Prostate gland (tissue), 2 donors: ENCODE data around the gene BABAM2. TPM values are rescaled to one million over a fixed set of nuclear protein-coding genes. Genes with fewer than 3 reads are reported as not detected.

ENCODE experiments used
- DNase-seq: peaks from one replicate; pipeline ENCODE4 v3.0.0-alpha.2; 2019; ENCODE audit warnings: low spot score
- H3K27ac ChIP-seq, 2 donors: fragments of 200-600 bp; sonication (generic); 2 replicates each; pipeline ENCODE4 v1.5.1; 2017 to 2019
- H3K27me3 ChIP-seq: fragments of 200-600 bp; sonication (generic); replicated peaks from 2 replicates; pipeline ENCODE4 v1.5.1; 2019; ENCODE audit not compliant: insufficient read depth
- H3K36me3 ChIP-seq, 2 donors: fragments of 200-600 bp; sonication (generic); 1 replicate in 1 of 2; 2 replicates in 1 of 2; pipeline versions ENCODE4 v1.5.1 to v1.8.1; 2017 to 2019
- H3K4me1 ChIP-seq: fragments of 200-600 bp; sonication (generic); replicated peaks from 2 replicates; pipeline ENCODE4 v1.5.1; 2019
- H3K4me3 ChIP-seq, 2 donors: fragments of 200-600 bp; sonication (generic); 2 replicates each; pipeline ENCODE4 v1.5.1; 2017 to 2019
- H3K9me3 ChIP-seq: fragments of 200-600 bp; sonication (generic); 2 replicates; pipeline ENCODE4 v1.5.1; 2017
- CTCF ChIP-seq, 4 experiments: fragments of 200-600 bp in 2 of 4; fragments of 450-650 bp in 2 of 4; sonication (generic) in 2 of 4; IDR thresholded peaks; 1 replicate in 3 of 4; 2 replicates in 1 of 4; pipeline ENCODE4 v1.5.1; 2016 to 2019; ENCODE audit warnings: antibody characterized with exemption in 4 of 4, mild to moderate bottlenecking in 2 of 4, moderate library complexity in 2 of 4
- POLR2A ChIP-seq: fragments of 450-650 bp; IDR thresholded peaks from one replicate; pipeline ENCODE4 v1.6.1; 2016; ENCODE audit warnings: antibody characterized with exemption, mild to moderate bottlenecking
- POLR2AphosphoS5 ChIP-seq: sonication (generic); formaldehyde crosslinking; IDR thresholded peaks from one replicate; pipeline ENCODE4 v1.6.1; 2017; ENCODE audit warnings: antibody characterized with exemption
- WGBS: methylation state at CpG from one replicate; pipeline ENCODE4 v1.1.5; 2018; 5-methylcytosine and 5-hydroxymethylcytosine counted together
- intact Hi-C: fragments of 100-400 bp; cut with DNase I; formaldehyde crosslinking; loops from one replicate; pipeline ENCODE4 v1.14.2; 2022
- total RNA-seq, 2 donors: library from RNA; depleted of rRNA; stranded (reverse); fragments of >200 nt; gene quantifications; one replicate each; pipeline ENCODE4 v1.1.0, GENCODE V29; 2016

BABAM2 gene
- total RNA-seq, 2 donors from 2014 or later, result 35.8 to 37.3 TPM

- Histone ChIP-seq H3K36me3 (no peaks in the 10 kb centered on the region), H3K27me3 (no peaks in the 10 kb centered on the region), H3K4me3 (no peak overlapping the region), H3K9me3 (no peaks in the 10 kb centered on the region), H3K4me1 (no peaks in the 10 kb centered on the region), H3K27ac (no peak overlapping the region)
- WGBS, result 66% methylated on average over 11 of the region's 11 CpGs
- no peak for DNase-seq
- TF ChIP-seq CTCF (IDR thresholded peaks at IDR 0.05), result no peak
- TF ChIP-seq POLR2AphosphoS5, result no peak
- no peak for TF ChIP-seq POLR2A
- intact Hi-C loops, result no loop called here
These were observed 39.5 kb downstream of the BABAM2 start for GRCh38 chr2:27929916-27930486.

GRCh38 chr2:27931361-27931950 lies 40.9 kb downstream of the BABAM2 start:
- TF ChIP-seq CTCF (IDR thresholded peaks at IDR 0.05), result no peak
- no peak for TF ChIP-seq POLR2AphosphoS5
- no peak for TF ChIP-seq POLR2A
- DNase-seq, result no peak
- no peaks in the 10 kb centered on the region for H3K27me3 ChIP-seq
- H3K36me3 ChIP-seq, result no peaks in the 10 kb centered on the region
- no peaks in the 10 kb centered on the region for H3K9me3 ChIP-seq
- H3K27ac ChIP-seq, result no peak overlapping the region
- no peaks in the 10 kb centered on the region for H3K4me1 ChIP-seq
- WGBS, result 89% methylated on average over 4 of the region's 4 CpGs
- no peak overlapping the region for H3K4me3 ChIP-seq
- intact Hi-C loops, result no loop called here

- intact Hi-C loops, result no loop called here
- whole genome bisulfite sequencing, result 87% methylated on average over 2 of the region's 2 CpGs
- no peak for DNase-seq
- H3K27me3 ChIP-seq, result no peaks in the 10 kb centered on the region
- H3K27ac ChIP-seq, result no peak overlapping the region
- no peak for TF ChIP-seq CTCF (IDR thresholded peaks at IDR 0.05)
- TF ChIP-seq POLR2AphosphoS5, result no peak
- TF ChIP-seq POLR2A, result no peak
- no peaks in the 10 kb centered on the region for H3K9me3 ChIP-seq
- H3K4me1 ChIP-seq, result no peaks in the 10 kb centered on the region
- H3K36me3 ChIP-seq, result no peaks in the 10 kb centered on the region
- H3K4me3 ChIP-seq, result no peak overlapping the region
These were observed 41.9 kb downstream of the BABAM2 start for GRCh38 chr2:27932396-27932795.

- H3K4me1 ChIP-seq, result no peaks in the 10 kb centered on the region
- H3K4me3 ChIP-seq, result no peak overlapping the region
- H3K27me3 ChIP-seq, result no peaks in the 10 kb centered on the region
- no peaks in the 10 kb centered on the region for H3K36me3 ChIP-seq
- WGBS, result 95% methylated on average over 3 of the region's 3 CpGs
- no peak for DNase-seq
- no peaks in the 10 kb centered on the region for H3K9me3 ChIP-seq
- no peak overlapping the region for H3K27ac ChIP-seq
- TF ChIP-seq POLR2AphosphoS5 (no peak), CTCF (IDR thresholded peaks at IDR 0.05) (no peak), POLR2A (no peak)
- intact Hi-C loops, result no loop called here
These were observed 44.5 kb downstream of the BABAM2 start for GRCh38 chr2:27935026-27935425.

- no peak for DNase-seq
- Histone ChIP-seq H3K27me3 (no peaks in the 10 kb centered on the region), H3K27ac (no peak overlapping the region), H3K4me3 (no peak overlapping the region), H3K9me3 (no peaks in the 10 kb centered on the region), H3K4me1 (no peaks in the 10 kb centered on the region), H3K36me3 (no peaks in the 10 kb centered on the region)
- 62% methylated on average over 2 of the region's 2 CpGs for WGBS
- no peak for TF ChIP-seq POLR2AphosphoS5
- TF ChIP-seq CTCF (IDR thresholded peaks at IDR 0.05), result no peak
- TF ChIP-seq POLR2A, result no peak
- intact Hi-C loops, result no loop called here
These were observed 49.7 kb downstream of the BABAM2 start for GRCh38 chr2:27940090-27940671.
